Parathyroid adenoma (tissue), 2 donors: ENCODE results near the gene ARHGEF2.
A peak's percentile ranks its signal among the peaks of the same experiment; 100 is the strongest.

Experiments
- H2AFZ ChIP-seq: fragments of 300-600 bp; sonication (generic); one replicate; pipeline ENCODE4 v1.7.0; 2017; ENCODE audit warnings: antibody characterized with exemption, mild to moderate bottlenecking
- H3K27ac ChIP-seq: fragments of 300-600 bp; sonication (generic); one replicate; pipeline ENCODE4 v1.7.0; 2017
- H3K27me3 ChIP-seq: fragments of 300-600 bp; sonication (generic); one replicate; pipeline ENCODE4 v1.7.0; 2017; ENCODE audit warnings: low read length; ENCODE audit not compliant: control insufficient read depth, insufficient read depth
- H3K36me3 ChIP-seq: fragments of 300-600 bp; sonication (generic); one replicate; pipeline ENCODE4 v1.7.0; 2017; ENCODE audit warnings: low read length; ENCODE audit not compliant: control insufficient read depth, insufficient read depth
- H3K4me1 ChIP-seq: fragments of 300-600 bp; sonication (generic); one replicate; pipeline ENCODE4 v1.7.0; 2017; ENCODE audit warnings: control low read depth
- H3K4me2 ChIP-seq: fragments of 300-600 bp; sonication (generic); one replicate; pipeline ENCODE4 v1.7.0; 2017; ENCODE audit warnings: low read length
- H3K4me3 ChIP-seq: fragments of 300-600 bp; sonication (generic); one replicate; pipeline ENCODE4 v1.7.0; 2017; ENCODE audit warnings: low read depth, low read length
- H3K79me2 ChIP-seq: fragments of 300-600 bp; sonication (generic); one replicate; pipeline ENCODE4 v1.7.0; 2017; ENCODE audit warnings: control low read depth
- H3K9ac ChIP-seq: fragments of 300-600 bp; sonication (generic); one replicate; pipeline ENCODE4 v1.7.0; 2017; ENCODE audit warnings: mild to moderate bottlenecking
- H3K9me3 ChIP-seq: fragments of 300-600 bp; sonication (generic); one replicate; pipeline ENCODE4 v1.7.0; 2017; ENCODE audit warnings: low read length; ENCODE audit not compliant: control insufficient read depth
- CTCF ChIP-seq: fragments of 300-600 bp; sonication (generic); IDR thresholded peaks from one replicate; pipeline ENCODE4 v1.7.0; 2017; ENCODE audit warnings: antibody characterized with exemption, mild to moderate bottlenecking
- donor health status: primary hyperparathyroidism.

The ARHGEF2 gene

GRCh38 chr1:155940993-155941844 lies 37.1 kb downstream of the ARHGEF2 start, which contains the start of gene RXFP4:
Gene RXFP4, plus strand, starts transcription at chr1:155941638. Its CDS starts 72 bp downstream, at chr1:155941710.
- Histone ChIP-seq H3K4me3 (peak within 1 kb of the TSS; percentile 6), H3K4me2 (peak within 1 kb of the TSS; percentile 51), H3K79me2 (no peaks in the 10 kb centered on the region), H3K4me1 (peaks cover 3% of the 10 kb centered on the region), H3K27me3 (no peaks in the 10 kb centered on the region), H3K9me3 (no peaks in the 10 kb centered on the region), H2AFZ (peak within 1 kb of the TSS; percentile 68), H3K27ac (peak within 1 kb of the TSS; percentile 60), H3K9ac (no peak within 1 kb of the TSS), H3K36me3 (no peaks in the 10 kb centered on the region)
- no peak for TF ChIP-seq CTCF

- Histone ChIP-seq H3K9me3 (no peaks in the 10 kb centered on the region), H3K27me3 (no peaks in the 10 kb centered on the region), H3K4me3 (peak overlapping the region; percentile 27), H3K4me2 (peak overlapping the region; percentile 51), H3K9ac (no peak overlapping the region), H2AFZ (peak overlapping the region; percentile 68), H3K4me1 (peaks cover 3% of the 10 kb centered on the region), H3K36me3 (no peaks in the 10 kb centered on the region), H3K27ac (peak overlapping the region; percentile 60), H3K79me2 (no peaks in the 10 kb centered on the region)
- TF ChIP-seq CTCF, result no peak
These were observed 37.8 kb downstream of the ARHGEF2 start for GRCh38 chr1:155940482-155940992.

GRCh38 chr1:155938220-155938627 lies 40.1 kb downstream of the ARHGEF2 start:
- H3K27ac ChIP-seq, result no peak overlapping the region
- TF ChIP-seq CTCF, result peak; percentile 48
- H3K4me3 ChIP-seq, result no peak overlapping the region
- H3K4me2 ChIP-seq, result no peak overlapping the region
- H3K9me3 ChIP-seq, result no peaks in the 10 kb centered on the region
- peaks cover 7% of the 10 kb centered on the region for H3K79me2 ChIP-seq
- H2AFZ ChIP-seq, result peak overlapping the region; percentile 22
- H3K27me3 ChIP-seq, result no peaks in the 10 kb centered on the region
- no peak overlapping the region for H3K9ac ChIP-seq
- no peaks in the 10 kb centered on the region for H3K36me3 ChIP-seq
- peaks cover 3% of the 10 kb centered on the region for H3K4me1 ChIP-seq

GRCh38 chr1:155934936-155935590 lies 43.3 kb downstream of the ARHGEF2 start:
- Histone ChIP-seq H3K36me3 (no peaks in the 10 kb centered on the region), H3K27ac (peak overlapping the region; percentile 91), H3K9me3 (no peaks in the 10 kb centered on the region), H3K4me1 (peaks cover 2% of the 10 kb centered on the region), H2AFZ (peak overlapping the region; percentile 95), H3K79me2 (peaks cover 22% of the 10 kb centered on the region), H3K4me2 (peak overlapping the region; percentile 76), H3K4me3 (peak overlapping the region; percentile 100), H3K9ac (peak overlapping the region; percentile 28), H3K27me3 (no peaks in the 10 kb centered on the region)
- no peak for TF ChIP-seq CTCF
